GM20431 (cell line): ENCODE measurements around the gene RSPH6A.
"Not testable (repeated sequence)": the region's sequence is repeated elsewhere in the genome, so short reads cannot be mapped to it uniquely, and the experiment has no call there.

ENCODE experiments used
- in situ Hi-C: fragments of 300-500 bp; cut with MseI, MboI; formaldehyde crosslinking; loops from one replicate; pipeline ENCODE4 v1.15.0; 2020; ENCODE audit warnings: low sequenced_read_pairs; ENCODE audit not compliant: unreplicated experiment

Gene RSPH6A

GRCh38 chr19:45767881-45768654, 47.0 kb downstream of the RSPH6A start:
- in situ Hi-C loops = no loop called here

DNA sequence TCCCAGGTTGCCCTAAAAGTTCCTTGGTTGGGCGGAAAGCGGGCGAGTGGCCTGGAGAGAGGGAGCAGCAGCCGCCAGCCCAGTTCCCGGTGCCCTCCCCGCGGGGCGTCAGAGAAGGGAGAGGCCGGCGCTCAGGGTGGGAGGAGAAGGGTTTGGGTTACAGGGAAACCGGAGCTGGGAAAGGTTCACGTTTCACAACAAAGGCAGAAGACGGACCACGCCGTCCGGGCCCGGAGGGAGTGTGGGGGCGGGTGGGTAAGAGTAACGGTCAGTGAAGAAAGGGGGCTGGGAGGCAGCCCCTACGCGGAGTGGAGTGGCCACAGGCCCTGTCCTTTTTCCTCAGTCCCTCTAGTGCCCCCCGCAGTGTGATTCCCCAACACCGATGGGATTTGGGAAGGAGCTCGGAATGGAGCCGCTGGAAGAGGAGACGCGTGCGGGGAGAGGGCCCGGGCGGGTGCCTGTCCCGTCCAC, 47.7 kb downstream of the RSPH6A start:
- in situ Hi-C loops = no loop called here

- in situ Hi-C loops = no loop called here
These were observed 48.2 kb downstream of the RSPH6A start for GRCh38 chr19:45766869-45767346.

- in situ Hi-C loops = no loop called here
These were observed 48.7 kb downstream of the RSPH6A start for GRCh38 chr19:45766296-45766868.

GRCh38 chr19:45765702-45766295, 49.3 kb downstream of the RSPH6A start:
- in situ Hi-C loops = no loop called here

DNA sequence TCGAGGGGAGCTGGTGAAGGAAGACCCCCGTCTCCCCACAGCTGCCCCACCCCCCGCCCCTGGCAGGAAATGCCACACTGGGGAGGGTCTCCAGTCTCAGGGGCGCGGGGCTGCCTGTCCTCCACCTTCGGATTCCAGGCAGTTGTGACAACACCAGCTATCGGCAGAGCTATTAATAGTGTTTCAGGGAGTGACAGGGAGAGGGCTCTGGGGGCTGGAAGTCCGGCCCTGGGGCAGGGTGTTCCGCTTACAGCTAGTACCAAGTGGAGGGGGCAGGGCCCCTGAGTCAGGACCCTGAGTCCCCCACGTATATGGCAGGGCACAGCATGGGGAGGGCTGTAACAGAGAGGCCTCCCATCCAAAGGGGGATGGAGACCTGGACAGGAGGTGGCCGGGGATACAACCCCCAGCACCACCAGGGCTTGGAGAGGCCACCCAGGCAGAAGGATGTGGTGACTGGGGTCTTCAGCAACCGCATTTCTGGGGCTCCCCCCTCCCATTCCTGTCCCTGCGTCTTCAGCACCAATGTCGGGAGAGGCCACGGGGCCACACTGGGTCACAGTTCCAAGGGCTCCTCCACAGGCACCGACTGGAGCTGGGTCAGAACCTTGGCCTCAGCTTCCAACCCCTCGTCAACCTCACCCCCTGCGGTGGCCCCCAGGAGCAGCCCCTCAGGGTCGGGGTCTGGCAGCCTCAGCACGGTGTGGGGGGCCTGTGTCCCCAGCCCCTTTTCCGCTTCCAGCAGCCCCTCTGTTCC, 50.0 kb downstream of the RSPH6A start:
- in situ Hi-C loops = no loop called here

GRCh38 chr19:45764475-45764874, 50.6 kb downstream of the RSPH6A start:
- in situ Hi-C loops = no loop called here

- in situ Hi-C loops = no loop called here
These were observed 51.3 kb downstream of the RSPH6A start for GRCh38 chr19:45763691-45764294.

- in situ Hi-C loops = no loop called here
These were observed 52.1 kb downstream of the RSPH6A start for GRCh38 chr19:45762870-45763631.

- in situ Hi-C loops = no loop called here
These were observed 53.4 kb downstream of the RSPH6A start for GRCh38 chr19:45761714-45762113.

- in situ Hi-C loops = no loop called here
These were observed 56.2 kb downstream of the RSPH6A start for GRCh38 chr19:45758921-45759320.

GRCh38 chr19:45757695-45758094, 57.4 kb downstream of the RSPH6A start:
- in situ Hi-C loops = no loop called here

DNA sequence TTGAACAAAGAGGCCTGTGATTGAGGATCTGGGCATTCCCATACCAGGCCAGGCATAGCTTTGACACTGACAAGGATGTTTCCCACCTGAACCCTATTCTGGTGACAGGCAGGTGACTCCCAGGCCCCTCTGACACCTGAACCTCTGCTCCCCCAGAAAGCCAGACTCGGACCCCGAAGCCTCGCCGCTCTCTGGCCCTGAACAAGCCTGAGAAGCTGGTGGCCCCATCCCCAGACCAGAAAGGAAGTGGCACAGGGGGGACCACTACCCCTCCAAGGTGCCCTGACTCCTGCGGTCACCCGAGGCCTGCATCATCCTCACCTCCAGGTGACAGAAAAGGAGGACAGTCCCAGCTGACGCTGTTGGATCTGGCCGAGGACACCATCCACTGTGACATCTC, 60.8 kb downstream of the RSPH6A start:
- in situ Hi-C loops = no loop called here

DNA sequence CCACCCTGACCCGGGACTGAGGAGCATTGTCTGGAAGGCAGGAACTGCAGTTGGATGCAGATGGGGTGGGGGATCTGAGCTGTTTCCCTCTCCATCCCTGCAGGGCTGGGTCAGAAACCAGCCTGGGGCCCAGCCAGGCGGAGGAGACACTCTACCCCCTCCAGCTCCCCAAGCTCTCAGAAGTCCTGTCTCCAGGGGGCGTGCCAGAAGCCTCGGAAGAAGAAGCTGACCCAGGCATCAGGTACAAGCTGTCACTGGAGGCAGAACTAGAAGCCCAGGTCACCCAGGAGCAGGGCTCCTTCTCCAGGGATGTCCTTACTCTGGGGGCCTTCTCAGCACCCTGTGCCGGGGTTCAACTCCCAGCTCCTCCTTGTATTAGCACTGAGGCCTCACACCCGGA, 61.6 kb downstream of the RSPH6A start:
- in situ Hi-C loops = no loop called here

DNA sequence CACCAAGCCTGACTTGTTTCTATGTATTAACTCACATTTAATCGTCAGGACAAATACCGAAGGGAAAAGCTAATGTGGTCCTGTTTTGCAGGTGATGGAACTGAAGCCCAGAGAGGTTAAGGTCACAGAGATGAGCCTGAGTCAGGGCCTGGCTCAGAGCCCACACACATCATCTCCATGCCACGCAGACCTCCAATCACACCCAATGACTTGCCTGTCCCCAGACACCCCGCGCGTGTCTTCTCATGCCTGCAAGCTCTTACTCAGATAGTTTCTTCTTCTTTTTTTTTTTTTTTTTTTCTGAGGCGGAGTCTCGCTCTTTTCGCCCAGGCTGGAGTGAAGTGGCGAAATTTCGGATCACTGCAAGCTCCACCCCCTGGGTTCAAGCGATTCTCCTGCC, 62.5 kb downstream of the RSPH6A start:
- in situ Hi-C loops = no loop called here

DNA sequence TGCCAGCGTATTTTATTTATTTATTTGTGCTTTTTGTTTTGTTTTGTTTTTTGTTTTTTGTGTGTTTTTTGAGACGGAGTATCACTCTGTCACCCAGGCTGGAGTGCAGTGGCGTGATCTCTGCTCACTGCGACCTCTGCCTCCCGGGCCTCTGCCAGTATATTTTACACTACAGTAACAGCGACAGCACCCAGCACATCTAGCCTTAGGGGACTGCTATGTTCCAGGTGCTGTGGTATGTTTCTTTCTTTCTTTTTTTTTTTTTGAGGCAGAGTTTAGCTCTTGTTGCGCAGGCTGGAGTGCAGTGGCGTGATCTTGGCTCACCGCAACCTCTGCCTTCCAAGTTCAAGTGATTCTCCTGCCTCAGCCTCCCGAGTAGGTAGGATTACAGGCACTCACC, 63.6 kb downstream of the RSPH6A start:
- in situ Hi-C loops = not testable (repeated sequence)

DNA sequence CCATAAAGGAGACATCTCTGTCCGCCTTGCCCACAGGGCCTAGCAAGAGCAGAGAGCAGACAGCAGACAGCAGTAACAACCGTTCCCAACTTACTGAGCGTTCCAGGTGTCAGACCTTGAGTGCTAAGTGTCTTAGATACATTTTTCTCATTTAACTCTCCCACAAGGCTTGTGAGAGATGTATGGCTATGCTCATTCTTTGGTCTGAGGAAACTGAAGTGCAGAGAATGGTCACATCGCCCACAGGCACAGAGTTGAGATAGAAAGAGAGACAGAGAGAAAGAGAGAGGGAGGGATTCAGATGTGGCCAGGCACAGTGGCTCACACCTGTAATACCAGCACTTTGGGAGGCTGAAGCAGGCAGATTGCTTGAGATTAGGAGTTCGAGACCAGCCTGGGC, 67.6 kb downstream of the RSPH6A start:
- in situ Hi-C loops = no loop called here

GRCh38 chr19:45746866-45747265, 68.2 kb downstream of the RSPH6A start:
- in situ Hi-C loops = no loop called here
